ENCODE measurements around the gene MYOM1.
"Not testable (repeated sequence)": the region's sequence is repeated elsewhere in the genome, so short reads cannot be mapped to it uniquely, and the experiment has no call there.

MYOM1 gene

DNA sequence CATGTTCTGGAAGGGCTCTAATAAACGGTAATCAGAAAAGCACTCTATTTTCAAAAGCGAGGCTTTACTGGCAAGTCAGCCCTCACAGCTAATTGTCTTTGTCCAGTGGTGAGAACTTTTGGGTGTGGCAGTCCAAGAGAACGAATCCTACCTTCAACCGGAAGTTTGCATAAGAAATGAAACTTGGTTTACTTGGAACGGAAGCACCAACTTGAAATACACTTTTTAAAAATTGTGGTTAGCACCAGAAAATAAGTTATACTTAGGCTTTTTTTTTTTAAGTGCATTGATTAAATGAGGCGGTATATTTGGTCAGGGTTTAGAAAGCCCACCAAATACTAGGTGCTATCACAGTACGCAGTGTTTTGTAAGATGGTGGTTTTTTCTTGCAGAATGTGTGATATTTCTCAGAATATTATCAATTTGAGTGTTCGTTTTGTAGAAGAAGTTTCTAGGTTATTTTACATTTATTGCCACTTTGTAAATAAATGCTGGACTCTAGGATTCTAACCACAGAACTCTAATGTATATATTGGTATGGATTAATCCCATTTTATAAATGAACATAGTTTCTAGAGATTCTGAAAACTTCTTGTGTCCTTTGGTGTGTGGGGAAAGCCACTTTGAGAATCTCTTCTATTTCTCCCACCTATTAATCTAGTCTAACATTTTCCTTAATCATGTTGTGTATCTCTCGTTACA, 29.0 kb upstream of the MYOM1 start:
- peak; percentile 69 for DNase-seq (ENCODE audit: low read depth)

DNA sequence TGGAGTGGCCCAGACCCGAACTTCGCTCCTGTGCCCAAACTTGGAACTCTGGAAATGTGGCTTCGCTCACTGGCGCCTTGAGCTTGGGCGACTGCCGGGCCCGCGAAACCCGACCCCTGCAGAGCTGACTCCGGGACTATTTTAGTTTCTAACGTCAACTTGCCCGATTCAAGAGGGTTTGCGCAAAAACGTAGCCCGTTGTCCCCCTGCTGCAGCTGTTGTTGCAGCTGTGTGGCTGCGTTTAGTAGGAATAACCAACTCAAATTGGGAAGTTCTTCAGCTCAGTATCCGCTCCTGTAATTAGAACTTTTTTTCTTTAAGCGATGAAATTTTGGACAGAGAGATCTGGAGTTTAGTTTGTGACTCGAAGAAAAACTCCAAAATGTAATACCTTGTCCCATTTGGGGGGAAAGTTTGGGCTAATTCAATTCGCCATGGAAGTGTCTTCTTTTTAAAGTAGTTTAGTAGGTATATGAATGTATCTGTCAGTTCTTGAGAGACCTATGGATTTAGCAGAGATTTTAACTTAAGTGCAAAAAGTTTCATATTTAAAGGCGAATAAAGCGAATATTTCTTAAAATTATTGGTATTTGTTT, 28.4 kb upstream of the MYOM1 start:
- DNase-seq (ENCODE audit: low read depth): peak; percentile 58

DNA sequence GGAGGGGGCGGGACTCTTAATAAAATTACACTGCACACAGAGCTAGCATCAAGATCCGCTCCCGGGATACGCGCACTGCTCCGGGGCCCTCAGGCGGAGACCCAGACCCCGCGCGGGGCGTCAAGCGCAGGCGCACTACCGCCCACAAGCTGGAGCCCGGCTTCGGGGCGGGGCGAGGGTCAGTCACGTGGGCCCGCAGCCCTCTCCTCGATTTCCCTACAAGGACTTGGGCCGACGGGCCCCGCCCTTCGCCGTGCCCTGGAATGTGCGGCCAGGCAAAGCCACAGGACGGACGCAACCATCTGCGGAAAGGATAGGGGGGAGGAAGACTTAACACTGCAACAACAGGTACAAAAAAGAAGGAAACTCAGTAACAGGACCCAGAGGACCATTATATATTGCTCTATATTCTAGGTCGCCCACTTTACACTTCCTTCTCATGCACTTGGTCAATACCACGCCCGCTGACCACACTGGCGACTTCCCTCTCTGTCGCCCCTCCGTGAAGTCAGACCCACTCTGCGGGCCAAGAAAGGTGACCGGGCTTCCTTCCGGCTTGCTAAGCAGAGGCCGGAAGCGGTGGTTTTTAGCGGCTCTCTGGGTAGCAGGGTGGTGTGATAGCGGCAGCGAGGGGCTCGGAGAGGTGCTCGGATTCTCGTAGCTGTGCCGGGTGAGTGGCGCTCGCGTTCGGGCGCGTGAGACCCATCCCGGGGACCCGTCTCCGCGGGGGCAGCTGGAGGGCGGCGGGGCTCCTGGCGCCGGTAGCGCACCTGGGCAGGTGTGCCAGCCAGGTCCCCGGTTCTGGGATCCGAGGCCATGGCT, 27.7 kb upstream of the MYOM1 start, which contains the start of gene MYL12A:
TSS of gene MYL12A (plus strand) at position 562 of the 822 bp plus-strand sequence. CDS start 5,447 bp downstream, outside the sequence.
- peak; percentile 99 for DNase-seq (ENCODE audit: low read depth)

DNA sequence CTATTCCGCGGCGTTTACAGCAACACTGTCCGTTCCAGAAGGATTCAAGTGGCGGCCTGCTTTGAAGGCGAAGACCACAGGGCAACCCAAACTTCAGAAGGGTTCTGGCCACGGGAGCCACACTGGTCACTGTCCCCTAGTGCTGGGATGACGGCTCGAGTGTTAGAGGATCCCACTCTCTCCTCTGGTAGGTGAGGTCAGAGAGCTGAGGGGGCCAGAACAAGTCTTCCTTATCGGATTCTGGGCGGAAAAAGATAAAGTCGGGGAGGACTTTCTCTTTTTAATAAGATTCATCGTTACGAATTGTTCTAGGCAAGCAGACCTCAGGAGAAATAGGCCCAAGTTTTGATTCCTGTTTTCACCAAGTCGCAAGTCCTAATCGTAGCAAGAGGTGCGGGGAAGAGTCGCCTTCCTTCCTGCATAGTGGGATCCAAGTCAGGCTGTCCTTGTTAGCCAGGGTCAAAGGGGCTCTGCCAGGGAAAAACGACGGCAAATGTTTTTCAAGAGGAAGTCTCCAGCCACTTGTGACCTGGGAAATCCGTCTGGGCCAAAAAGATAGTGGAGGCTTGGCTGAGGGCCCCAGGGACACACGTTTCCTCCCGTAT, 27.0 kb upstream of the MYOM1 start:
- no peak for DNase-seq (ENCODE audit: low read depth)

DNA sequence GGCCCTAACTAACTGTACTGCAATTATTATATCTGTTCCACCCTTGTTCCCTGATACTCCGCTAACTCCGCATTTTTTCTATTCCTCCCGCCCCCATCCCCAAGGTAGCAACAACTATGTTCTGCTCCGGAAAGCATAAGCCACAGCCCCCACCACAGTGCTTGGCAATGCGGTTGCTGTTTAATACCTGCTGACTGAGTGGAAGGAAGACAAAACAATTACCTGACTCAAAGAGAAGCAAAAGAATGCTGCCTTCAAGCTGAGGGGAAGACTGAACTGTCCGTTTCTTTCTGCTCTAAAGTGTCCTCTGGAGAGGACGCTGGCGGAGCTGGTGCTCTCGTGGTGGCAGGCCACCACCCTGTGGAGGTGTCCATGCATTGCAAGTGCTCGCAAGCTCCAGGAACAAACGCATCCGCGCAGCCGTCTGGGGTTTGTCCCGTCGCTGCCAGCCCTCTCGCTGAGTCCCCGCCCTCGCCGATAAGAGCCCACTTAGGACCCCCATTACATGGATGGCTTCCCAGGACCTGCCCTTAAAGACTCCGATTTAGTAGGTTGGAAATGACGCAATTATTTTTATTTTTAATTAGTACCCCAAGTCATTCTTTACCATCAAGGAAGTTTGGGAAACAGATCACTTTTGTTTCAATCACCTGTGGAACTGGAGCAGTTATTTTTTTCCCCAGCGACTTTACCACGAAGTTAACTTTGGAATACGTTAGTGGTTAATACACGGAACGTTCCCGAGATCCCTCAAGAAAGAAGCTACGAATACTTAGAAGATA, 26.3 kb upstream of the MYOM1 start:
- DNase-seq (ENCODE audit: low read depth): peak; percentile 91

DNA sequence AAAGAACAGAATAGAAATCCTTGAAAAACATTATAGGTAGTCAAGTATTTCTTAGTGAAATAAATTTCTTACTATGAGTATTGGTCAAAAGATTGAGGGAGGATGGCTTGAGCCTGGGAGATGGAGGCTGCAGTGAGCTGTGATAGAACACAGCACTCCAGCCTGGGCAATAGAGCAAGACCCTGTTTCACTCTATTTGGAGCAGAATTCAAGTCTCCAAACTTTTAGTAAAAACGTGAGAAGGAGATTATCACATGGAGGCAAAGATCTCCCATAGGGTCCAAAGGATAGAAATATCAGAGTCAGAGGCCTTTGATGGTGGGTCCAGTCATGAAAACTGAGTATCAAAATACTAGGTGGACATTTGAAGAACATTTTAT, 25.4 kb upstream of the MYOM1 start:
- DNase-seq (ENCODE audit: low read depth): no peak

DNA sequence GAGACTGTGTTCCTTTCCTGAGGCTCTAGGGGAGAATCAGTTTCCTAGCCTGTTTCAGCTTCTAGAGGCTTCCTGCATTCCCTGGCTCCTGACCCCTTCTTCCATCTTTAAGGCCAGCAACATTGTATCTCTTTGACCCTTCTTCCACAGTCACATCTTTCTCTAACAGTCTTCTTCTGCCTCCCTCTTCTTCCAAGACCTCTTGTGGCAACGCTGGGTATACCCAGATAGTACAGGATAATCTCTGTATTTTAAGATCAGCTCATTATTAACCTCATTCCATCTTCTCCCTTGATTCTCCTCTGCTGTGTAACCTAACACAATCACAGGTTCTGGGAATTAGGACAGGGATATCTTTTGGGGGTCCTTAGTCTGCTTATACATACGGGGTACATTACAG, 19.0 kb upstream of the MYOM1 start:
- DNase-seq (ENCODE audit: low read depth): no peak

DNA sequence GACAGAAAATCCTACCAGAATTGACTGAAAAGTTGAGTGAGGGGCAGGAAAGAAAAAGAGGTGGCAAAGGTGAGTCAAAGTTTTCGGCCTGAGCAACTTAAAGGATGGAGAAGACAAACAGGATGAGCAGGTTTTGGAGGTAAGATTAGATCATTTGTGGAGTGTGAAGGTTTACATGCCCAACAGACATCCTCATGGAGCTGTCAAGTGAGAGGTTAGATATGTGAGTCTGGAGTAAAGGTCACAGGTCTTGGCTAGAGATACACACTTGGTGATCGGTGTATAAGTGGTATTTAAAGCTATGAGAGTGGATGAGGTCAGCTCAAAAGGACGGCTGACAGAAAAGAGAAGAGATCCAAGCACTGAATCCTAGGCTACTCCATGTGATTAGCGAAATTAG, 16.7 kb upstream of the MYOM1 start:
- no peak for DNase-seq (ENCODE audit: low read depth)

DNA sequence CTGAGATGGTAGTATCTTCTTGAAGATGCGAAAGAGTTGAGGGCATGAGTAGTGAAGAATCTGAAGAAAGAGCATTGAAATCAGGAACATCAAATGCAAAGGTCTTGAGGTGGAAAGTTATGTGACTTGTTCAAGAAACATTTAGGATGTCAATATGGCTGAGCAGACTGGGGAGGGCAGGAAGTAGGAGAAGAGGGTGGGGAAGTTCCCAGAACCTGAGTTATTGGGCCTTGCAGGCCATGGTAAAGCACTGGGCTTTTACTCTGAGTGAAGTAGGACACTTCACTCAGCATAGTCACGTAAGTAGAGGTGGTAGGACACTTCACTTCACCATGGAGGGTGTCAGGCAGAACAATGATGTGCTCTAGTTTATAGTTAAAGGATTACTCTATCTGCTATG, 16.1 kb upstream of the MYOM1 start:
- no peak for DNase-seq (ENCODE audit: low read depth)

DNA sequence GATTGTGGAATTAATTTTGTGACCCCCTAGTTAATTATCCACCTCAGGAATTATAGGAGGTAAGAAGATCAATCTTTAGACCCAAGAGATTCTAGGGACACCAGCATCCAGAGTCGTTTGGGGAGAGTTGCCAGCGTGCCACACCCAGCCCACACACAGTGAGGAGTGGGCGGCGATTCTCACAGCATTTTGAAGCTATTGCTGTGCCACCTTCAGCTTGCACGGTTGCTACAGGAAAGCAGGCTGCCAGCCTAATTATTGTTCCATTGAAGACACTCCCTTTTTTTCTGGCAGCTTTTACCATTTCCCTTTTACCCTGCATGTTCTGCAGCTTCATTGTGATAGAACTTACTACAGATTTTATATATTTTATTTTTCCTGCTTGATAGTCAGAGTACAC, 14.7 kb upstream of the MYOM1 start:
- no peak for DNase-seq (ENCODE audit: low read depth)

DNA sequence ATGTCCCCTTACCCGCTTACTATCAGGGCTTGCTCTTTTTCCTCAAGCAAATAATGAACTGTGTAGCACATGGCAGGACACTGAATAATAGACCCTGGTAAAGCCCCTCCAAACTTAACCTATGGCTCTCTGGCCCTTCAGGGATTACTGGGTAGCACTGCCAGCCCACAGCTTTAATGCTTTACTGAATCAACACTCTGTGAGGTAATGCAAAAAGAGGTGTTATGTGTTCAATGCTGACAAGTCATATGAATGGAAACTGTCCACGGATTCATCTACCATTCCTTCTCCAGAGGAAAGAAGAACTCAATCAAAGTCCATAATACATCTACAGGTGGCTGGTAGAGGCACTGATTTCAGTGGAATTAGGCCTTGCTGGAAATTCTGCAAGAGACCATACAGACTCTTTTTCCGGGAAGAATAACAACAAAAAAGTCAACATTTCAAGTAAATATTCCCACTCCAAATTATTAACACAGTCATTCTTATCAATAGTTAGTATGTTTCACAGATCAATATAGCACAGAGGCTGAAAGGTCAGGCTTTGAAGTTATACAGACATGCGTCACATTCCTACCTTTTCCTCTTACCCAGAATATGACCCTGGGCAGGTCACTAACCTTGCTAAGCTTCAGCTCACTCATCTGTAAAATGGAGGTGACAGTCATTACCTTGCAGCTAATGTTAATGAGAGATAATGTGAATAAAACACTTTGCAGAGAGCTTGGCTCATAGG, 13.8 kb upstream of the MYOM1 start:
- no peak for DNase-seq (ENCODE audit: low read depth)

DNA sequence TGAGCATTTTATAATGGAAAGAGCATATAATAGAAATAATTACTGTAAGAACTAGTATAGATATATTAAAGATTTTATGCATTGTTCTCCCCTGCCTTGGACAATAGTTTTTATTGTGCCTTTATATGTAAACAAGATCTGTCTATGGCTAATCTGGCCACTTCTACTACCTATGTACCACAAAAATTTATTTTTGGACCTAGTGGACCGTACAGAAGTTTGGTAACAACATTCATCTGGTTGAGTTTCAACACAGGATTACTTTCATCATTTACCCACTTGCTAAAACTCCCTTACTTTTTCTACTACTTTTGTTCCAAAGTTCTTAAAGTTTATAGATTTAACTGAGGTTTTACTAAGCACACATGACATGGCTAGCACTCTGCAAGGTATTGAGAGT, 13.2 kb upstream of the MYOM1 start:
- no peak for DNase-seq (ENCODE audit: low read depth)

DNA sequence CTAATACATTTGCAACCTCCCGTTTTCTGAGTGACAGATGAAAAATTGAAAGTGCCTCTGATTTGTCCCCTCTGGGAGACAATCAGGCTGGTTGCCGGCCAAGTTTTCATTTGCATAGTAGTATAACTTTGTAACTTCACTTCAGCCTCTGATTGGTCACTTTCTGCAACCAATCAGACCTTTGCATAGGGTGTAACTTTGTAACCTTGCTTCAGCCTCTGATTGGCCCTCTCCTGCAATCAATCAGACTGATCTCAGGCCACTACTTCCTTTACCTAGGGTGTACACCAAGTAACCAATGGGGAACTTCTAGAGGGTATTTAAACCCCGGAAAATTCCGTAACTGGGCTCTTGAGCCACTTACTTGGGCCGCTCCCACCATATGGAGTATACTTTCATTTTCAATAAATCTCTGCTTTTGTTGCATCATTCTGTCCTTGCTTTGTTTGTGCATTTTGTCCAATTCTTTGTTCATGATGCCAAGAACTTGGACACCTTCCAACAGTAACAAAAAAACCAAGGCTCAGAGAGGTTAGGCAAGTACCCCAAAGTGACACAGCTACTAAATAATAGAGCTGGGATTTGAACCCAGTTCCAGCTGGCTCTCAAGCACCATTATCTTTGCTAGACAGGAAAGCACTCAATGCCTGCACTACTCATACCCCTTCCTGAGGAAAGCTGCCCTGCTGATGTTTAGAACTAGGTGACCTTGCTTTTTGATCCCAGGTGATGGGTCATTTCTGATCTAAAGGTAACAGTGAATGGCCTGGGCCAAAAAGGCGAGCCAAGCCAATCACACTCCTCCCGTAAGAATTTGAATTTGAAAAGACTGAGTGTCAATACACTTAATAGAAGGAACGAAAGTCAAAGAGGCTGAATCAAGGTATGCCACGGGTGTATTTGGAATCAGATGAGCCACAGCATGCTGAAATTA, 10.9 kb upstream of the MYOM1 start:
- peak; percentile 49 for DNase-seq (ENCODE audit: low read depth)

DNA sequence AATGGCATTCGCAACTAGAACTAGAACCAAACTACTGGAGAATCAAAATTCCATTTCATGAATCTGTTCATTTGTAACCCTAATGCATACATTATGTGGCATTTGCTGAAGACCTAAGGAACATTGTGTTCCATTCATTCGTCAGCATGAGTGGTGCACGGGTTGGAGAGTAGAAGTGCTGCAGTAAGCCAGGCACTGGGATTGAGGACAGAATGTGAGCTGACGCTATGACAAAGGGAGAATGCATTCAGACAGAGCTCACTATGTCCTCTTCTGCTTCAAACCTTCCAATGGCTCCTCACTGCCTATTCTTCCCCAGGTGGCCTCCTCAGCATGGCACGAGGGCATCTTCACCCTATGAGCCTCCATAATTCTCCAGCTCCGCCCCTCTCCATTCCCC, 6.3 kb upstream of the MYOM1 start:
- DNase-seq (ENCODE audit: low read depth): no peak

DNA sequence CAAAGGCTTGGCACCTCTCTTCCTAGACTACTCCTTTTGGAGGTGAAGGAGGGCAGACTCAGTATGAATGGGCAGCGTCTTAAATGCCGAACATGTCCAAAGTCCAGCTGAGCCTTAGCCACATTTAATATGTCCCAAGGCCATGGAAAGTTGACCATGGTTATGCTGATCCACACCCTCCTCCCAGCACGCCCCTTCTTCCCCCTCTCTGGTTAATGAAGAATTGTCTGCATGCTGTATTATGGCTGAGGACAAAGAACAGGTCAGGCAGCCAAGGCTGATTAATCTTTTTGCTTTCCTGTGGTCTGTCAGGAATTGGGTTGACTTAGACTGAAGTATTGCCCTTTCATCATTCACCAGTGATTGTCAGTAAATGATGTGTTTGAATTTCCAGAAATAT, 5.8 kb upstream of the MYOM1 start:
- DNase-seq (ENCODE audit: low read depth): no peak

DNA sequence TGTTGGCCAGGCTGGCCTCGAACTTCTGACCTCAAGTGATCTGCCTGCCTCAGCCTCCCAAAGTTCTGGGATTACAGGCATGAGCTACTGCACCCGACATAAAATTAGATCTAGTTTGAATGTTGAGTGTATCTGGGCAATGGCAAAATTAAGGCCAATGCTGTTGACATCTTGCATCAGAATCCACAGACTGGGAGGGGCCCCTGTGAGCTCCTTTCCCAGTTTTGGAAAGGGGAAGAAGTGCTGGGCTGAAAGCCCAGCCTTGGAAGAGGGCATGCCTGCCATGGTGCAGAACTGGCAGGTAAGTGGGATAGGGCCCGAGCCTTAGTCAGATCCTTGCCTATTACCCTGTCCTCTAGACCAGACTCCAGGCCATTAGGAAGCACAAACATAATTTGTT, 4.5 kb upstream of the MYOM1 start:
- DNase-seq (ENCODE audit: low read depth): no peak

DNA sequence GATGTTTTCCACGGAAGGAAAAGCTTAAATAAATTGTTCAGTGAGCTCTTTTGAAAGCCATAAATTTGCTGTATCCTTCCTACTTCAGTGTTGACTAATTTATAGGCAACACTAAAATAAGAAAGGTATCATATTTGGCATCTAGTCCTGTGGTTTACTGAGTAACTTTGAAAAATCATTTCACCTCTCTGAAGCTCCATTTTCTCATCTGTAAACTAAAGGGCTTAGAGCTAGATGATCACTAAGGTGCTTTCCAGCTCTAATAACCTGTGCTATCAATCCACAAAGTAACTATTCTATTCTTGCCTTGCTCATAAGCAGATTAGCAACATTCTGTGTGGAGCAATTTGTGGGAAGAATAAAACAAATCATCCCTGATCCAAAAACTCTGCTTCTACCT, 3.6 kb upstream of the MYOM1 start:
- DNase-seq (ENCODE audit: low read depth): no peak

DNA sequence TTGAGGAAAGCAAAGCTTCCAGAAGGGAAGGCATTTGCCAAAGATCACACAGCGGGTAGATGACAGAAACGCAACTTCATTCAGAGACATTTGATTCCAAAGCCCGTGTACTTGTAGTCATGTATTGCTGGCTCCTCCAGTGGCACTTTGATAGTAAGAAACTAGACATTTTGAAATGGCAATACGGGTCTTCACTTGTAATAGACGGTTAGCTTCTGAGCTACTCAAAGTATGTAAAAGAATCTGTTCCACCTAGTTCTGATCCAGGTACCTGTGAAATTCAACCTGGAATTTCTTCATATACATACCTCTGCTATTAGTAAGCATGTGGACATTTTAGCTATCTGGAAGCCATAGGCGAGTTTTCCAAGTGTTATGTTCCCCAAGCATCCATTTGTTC, 1.7 kb upstream of the MYOM1 start:
- DNase-seq (ENCODE audit: low read depth): no peak

DNA sequence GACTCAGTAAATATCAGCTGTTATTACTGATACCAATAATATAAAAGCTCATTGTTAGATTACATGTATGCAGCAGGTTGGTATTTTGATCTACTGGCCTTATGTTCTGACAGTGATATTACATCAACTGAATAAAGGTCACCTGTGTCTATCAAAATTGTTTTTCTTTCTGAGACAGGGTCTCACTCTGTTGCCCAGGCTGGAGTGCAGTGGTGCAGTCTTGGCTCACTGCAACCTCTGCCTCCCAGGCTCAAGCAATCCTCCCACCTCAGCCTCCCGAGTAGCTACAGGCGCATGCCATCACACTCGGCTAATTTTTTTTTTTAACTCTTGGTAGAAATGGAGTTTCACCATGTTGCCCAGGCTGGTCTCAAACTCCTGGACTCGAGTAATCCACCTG, 1.1 kb upstream of the MYOM1 start:
- DNase-seq (ENCODE audit: low read depth): not testable (repeated sequence)

DNA sequence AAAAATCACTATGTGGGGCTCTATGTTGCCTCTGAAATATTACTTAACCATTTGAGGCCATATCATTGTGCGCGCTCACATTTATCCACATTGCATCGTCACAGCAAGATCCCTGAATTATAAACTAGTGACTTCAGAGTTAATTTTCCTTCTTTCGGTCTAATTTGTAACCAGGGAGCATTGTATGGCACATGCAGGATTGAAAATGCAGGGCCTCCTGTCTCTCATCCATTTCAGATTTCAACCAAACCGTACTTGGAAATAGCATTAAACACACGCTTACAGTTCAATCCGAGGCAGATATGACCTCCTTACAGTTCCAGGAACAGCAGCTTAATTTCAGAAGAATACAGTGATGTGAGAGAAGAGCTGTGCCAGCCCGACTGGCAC, 532 bp downstream of the MYOM1 start:
- no peak for DNase-seq (ENCODE audit: low read depth)
